GM20000 (cell line): ENCODE data around the gene TRABD2A.

ENCODE experiments used
- DNase-seq: peaks from one replicate; pipeline ENCODE4 v3.0.0; 2012; ENCODE audit warnings: low spot score
- TF ChIP-seq, protein P1 (sequence below): IDR thresholded peaks from 2 replicates; pipeline ENCODE4 v1.5.1; 2012; ENCODE audit warnings: mild to moderate bottlenecking, control low read depth; ENCODE audit errors: extremely low read depth, missing control alignments

Gene TRABD2A

GRCh38 chr2:84906900-84907714 lies 26.2 kb upstream of the TRABD2A start:
- DNase-seq: peak; percentile 83
- TF ChIP-seq, protein P1, sequence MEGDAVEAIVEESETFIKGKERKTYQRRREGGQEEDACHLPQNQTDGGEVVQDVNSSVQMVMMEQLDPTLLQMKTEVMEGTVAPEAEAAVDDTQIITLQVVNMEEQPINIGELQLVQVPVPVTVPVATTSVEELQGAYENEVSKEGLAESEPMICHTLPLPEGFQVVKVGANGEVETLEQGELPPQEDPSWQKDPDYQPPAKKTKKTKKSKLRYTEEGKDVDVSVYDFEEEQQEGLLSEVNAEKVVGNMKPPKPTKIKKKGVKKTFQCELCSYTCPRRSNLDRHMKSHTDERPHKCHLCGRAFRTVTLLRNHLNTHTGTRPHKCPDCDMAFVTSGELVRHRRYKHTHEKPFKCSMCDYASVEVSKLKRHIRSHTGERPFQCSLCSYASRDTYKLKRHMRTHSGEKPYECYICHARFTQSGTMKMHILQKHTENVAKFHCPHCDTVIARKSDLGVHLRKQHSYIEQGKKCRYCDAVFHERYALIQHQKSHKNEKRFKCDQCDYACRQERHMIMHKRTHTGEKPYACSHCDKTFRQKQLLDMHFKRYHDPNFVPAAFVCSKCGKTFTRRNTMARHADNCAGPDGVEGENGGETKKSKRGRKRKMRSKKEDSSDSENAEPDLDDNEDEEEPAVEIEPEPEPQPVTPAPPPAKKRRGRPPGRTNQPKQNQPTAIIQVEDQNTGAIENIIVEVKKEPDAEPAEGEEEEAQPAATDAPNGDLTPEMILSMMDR: no peak

- peak; percentile 70 for DNase-seq
- TF ChIP-seq, protein P1: no peak
Observed at GRCh38 chr2:84906108-84906899, 25.4 kb upstream of the TRABD2A start.

DNA sequence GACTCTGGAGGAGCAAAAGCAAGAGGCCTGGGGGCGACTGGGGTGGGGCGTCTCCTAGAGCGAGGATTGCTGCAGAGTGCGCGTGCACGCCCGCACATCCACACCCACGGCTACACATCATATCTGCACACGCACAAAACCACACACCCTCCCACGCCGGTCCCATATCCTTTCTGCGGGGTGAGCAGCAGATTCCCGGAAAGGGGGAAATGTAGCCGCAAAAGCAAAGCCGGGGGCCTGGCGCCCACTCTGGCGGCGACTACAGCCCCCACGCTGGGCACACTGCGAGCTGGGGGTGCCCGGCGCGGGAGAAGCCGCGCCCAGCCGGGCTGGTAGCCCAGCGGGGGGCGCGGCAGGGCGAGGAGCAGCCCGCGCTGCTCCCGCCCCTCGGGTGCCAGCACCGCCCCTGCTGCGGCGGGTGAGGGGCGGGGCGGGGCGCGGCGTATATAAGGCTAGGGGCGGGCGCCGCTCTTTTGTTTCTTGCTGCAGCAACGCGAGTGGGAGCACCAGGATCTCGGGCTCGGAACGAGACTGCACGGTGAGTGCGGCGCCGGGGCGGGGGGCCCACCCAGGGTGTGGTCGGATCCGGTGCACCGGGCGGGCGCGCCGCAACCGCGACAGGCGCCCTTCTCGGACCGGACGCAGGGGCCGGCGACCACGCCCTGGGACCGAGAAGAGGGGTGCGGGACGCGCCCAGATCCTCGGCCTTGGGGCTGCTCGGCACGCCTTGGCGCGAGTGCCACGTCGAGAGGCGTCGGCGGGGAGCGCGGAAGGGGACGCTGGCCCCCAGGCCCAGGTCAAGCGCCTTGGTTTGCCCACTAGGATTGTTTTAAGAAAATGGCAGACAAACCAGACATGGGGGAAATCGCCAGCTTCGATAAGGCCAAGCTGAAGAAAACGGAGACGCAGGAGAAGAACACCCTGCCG lies 24.6 kb upstream of the TRABD2A start, which contains the start of gene TMSB10:
TMSB10 (plus strand) TSS at position 476 of the 927 bp plus-strand sequence.
- TF ChIP-seq, protein P1: peak; percentile 16
- DNase-seq: peak; percentile 95

DNA sequence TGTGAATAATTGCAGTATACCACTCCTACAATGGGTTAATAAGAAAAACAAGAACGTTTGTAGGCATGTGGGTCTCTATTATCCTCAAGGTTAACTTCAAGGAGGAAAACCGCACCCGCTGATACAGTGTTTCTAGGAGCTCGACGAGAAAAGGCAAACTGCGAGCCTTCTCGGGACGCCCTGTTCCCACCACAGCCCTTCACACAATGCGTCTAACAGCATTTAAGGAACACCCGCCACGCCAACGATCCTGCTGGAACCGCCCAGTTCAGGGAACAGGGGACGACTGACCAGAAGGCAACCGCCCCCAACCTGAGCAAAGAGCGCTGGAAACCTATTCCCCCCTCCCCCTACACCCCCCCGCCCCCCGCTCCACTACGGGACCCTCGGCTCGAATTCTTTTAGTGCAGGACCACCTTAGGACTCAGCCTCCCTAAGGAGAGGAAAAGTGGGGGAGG lies 23.9 kb upstream of the TRABD2A start:
- no peak for DNase-seq

DNA sequence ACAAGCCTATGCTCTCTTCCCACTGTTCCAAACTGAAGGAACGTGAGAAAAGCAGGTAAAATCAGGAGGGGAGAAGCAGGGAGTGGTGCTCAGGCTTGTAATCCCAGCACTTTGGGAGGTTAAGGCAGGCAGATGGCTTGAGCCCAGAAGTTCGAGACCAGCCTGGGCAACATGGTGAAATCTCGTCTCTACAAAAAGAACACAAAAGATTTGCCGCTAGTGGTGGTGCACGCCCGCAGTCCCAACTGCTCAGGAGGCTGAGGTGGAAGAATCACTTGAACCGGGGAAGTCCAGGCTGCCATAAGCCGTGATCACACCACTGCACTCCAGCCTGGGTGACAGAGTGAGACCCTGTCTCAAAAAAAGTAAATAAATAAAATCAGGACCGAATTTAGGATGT lies 23.3 kb upstream of the TRABD2A start:
- TF ChIP-seq, protein P1: no peak
- no peak for DNase-seq

More for the DNA sequence above, 23.9 kb upstream of the TRABD2A start:
- TF ChIP-seq, protein P1: no peak

DNA sequence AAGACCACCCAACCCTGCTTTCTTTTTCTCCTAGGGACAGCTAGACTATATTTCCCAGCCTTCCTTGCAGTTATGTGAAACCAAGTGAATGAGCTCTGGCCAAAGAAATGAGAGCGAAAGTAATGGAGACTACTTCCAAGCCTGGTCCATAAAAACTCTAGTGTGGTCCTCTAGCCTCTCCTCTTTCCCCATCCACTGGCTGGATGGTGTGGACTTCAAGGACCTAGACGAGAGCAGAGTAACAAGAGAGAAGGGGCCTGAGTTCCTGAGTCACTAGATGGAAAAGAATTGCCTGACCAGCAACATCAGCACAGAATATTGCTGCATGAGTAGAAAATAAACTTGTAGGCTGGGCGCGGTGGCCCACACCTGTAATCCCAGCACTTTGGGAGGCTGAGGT lies 21.6 kb upstream of the TRABD2A start:
- TF ChIP-seq, protein P1: no peak
- no peak for DNase-seq
